Stimulated activated CD4-positive, alpha-beta T cell treated with anti-CD3 and anti-CD28 coated beads, TNF-alpha, amount 100 ng/mL, for 1 hour (primary cell): ENCODE results near the gene HP1BP3.

Source experiments
- DNase-seq, 3 donors: peaks; one replicate each; pipeline ENCODE4 v3.0.0-alpha.2; 2020; ENCODE audit warnings: low read depth in 3 of 3, low spot score in 1 of 3

Gene HP1BP3

DNA sequence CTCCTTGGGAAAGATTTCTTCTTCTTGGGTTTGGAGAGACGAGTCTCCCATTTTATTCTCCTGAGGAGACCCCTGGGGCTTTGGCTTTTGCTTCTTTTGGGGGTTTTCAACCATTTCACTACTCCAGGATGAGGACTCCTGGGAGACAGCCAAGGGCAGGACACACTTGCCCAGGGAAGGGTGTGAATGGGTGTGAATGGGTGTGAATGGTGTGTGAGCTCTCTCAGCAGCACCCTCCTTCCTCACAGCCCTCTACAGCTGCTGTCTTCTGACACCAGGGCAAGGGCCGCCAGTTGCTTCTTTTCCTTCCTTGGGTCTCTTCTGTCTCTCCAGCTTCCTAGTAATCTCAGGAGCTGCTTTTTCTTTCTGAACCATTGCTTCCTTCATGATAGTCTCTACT lies 93.5 kb downstream of the HP1BP3 start:
- no peak for DNase-seq
